CD4-positive, alpha-beta T cell treated with Interleukin-10 for 1 hour (primary cell): ENCODE data around the gene QKI.
"Not testable (repeated sequence)": the region's sequence is repeated elsewhere in the genome, so short reads cannot be mapped to it uniquely, and the experiment has no call there.

ENCODE experiments used
- DNase-seq: peaks from one replicate; pipeline ENCODE4 v3.0.0-alpha.2; 2020

Gene QKI

DNA sequence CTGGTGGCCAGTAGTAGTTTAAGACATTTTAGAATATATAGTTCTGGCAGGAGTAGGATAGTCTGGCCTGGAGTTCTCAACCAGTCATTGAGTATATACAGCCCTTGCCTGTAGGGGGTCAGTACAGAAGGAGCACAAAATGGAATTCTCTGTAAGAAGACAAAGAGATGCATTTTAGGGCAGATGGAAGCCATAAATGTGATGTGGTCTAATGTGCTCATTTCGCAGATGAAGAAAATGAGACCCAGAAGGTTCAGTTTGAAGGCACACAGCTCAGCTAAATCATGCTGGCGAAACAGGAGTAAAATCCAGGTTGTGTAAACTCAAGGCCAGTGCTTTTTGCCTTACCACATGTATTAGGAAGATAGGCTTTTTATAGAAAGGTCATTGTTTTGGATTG lies 29.6 kb downstream of the QKI start:
- DNase-seq: no peak

DNA sequence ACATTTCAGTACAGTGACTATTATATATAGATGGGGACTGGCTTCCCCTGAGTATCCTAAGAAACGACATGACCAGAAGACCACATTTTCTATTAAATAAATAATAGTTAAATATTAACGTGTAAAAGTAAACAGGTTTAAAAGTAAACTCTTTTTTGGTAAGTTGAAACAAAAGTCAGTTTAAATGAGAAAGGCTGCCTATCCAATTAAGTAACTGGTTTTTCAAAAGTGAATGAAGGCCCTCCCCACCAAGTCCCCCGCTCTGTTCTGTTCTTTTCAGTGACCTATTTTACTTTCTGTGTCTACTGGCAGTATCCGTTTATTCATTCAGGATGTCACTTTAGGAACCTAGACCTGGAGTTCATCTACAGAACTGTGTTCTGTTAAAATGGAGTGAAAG lies 32.0 kb downstream of the QKI start:
- no peak for DNase-seq

DNA sequence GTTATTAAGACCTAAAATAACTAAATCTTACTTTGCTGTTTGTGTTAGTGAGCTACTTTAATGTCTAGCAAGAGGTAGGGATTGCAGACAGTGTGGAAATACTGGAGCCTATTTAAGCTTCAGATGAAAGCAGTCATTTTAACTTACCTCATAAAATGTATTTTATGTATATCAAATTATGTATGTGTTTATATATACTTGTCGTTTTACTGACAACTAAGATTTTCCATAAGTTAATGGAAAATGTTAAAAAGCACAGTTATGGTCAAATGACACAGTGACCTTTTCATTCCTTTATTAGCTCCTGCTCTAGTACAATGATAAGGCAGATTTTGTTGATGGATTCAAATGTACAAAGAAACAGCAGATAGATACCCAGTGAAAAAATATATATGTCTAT lies 34.6 kb downstream of the QKI start:
- DNase-seq: no peak

DNA sequence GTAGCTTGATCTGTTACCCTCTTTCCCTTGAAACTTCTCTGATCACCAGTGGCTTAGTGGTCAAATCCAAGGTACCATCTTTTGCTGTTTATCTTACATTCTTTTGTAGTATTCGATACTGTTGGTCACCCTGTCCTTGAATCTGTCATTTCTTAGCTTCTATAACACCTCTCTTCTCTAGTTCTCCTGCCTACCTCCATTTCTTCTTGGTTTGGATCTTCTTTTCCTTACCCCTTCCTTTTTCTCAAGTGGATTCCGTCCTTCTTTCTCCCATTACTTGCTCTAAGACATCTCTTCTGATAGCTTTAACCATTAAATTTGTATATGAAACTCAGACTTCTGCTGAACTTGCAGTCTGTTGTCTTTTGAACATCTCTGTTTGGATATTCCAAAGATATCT lies 39.9 kb downstream of the QKI start:
- DNase-seq: no peak

DNA sequence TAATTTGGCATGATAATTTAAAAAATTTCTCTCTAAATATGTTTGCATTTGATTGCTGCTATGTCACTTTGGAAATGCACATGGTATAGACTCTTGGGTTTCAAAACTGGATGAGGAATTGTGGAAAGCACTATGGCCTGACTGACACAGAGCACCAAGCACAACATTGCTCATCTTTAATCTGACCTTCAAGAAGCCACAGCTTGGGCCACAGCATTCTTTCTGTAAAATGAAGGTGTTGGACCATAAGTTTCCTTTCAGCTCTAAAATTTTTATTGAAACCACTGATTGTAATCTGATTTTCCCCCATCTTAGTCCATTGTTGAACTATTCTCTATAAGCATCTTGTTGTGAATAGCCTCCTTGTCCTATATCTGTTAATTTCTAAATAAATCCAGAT lies 41.0 kb downstream of the QKI start:
- DNase-seq: no peak

DNA sequence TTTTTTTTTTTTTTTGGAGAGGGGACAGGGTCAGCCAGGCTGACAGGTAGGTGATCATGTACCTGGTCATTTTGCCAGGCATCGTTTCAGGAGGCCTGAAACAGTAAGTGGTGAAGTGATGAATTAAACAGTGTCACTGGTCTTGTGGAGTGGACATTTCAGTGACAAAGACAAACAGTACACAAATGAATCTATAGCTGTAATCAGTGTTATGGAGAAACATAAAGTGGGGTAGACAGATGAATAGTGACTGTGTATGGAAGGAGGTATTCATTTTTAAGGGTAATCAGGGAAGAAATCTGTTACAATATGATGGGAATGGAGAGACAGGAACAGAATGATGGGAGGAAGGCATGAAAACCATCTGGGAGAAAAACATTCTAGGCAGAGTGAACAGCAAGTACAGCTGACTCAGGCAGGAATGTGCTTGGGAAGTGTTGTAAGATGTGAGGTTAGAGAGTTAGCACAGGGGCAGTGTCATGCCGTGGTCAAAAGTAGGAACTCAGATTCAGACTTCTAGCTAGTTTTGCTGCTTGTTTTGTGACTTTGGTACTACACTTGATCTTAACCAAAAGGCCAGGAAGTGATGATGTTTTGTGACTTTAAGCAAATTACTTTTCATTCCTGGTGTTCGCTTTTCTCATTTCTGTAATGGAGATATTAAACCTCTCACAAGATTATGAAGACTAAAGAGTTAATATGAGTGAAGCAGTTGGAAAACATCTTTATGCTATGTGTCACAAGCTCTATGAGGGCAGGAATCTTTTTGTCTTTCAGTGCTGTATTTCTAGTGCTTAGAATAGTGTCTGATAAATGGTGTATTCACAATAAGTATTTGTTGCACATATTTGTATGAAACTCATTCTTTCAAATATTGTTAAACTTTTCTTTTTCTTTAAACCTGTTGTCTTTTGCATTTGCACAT lies 43.4 kb downstream of the QKI start:
- DNase-seq: no peak

DNA sequence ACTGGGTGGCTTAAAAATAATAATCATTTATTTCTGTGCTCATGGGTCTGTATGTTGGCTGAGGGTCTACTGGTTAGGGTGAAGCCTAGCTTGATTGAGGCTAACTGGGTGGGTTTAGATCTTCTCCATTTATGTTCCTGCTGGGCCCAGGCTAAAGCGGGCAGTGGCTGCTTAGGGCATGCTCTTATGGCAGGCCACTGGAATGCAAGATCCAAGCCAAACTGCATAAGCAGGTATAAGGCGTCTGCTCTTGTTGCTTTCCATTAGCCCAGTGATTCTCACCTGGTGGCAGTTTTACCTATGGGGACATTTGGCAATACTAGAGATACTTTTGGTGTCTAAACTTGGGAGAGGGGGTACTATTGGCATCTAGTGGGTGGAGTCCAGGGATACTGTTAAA lies 44.5 kb downstream of the QKI start:
- DNase-seq: no peak

DNA sequence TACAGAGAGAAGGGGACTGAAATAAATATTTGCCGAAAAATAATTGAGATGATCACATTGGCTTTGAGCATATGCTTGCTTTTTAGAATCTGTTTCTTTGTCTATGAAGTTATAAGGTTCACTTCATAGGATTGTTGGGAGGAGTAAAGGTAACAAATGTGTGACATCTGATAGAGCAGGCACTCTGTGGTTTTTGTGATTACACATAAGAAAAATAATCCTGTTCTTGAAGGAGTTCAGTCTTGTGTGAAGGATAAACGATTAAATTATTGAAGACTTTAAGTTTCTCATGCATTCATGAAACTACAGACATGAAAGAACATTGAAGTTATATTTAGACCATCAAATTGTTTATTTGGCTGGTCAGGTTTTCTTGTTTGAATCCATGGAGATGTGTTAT lies 45.0 kb downstream of the QKI start:
- peak; percentile 26 for DNase-seq

DNA sequence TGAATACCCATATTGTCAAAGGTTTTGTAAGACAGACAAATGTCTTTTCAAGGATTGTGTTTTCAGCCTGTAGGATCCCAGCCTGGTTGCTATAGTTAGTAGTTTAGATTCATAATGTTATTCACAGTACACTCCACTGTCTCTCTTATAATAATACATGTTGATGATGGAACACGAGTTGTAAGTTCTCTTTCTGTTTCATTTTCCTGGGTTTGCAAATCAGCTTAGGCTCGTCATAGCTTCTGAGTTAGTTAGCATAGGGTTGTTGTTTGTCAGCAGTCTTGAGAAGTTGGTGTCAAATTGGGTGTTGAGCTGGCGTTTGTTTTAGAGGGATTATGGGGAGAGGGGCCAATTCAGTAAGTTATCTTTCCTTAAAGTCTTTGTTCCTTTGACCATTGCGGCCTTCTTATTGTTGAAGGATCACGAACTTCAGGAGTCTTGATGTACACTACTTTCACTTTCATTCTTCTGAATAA lies 45.8 kb downstream of the QKI start:
- peak; percentile 68 for DNase-seq

DNA sequence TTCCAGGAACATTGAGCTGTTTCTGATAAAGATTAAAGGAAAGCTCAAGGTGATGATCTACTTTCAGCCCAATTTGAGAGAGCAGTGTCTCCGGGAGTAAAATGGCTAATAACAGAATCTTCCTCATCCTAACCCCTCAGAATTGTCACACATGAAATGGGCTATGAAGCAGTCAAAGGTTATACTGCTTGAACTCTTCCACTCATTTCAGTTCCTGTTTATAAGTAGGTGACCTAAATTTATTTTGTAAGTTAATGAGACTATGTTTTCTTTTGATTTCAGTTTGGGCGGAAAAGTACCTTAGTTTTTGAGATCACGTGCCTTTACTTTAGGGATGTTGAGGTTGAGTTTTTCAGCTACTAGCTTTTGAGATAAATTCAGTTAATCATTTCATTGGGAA lies 47.2 kb downstream of the QKI start:
- peak; percentile 30 for DNase-seq

DNA sequence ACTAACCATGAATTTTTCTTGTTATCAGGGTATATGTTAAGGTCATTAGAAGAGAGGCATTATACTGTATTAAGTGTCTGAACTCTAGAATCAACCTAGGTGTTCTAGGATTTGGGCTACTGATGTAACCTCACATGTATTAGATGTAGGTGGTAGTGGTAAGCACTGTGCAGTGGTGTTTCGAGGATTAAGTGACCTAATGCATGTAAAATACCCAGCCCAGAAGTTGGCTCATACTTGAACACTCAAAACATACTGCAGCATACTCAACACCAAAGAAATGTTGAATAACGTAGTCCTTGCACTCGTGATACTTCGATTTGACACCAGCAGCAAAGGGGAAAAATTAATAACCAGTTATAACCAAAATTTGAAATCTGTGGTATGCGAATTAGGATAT lies 48.7 kb downstream of the QKI start:
- DNase-seq: no peak

DNA sequence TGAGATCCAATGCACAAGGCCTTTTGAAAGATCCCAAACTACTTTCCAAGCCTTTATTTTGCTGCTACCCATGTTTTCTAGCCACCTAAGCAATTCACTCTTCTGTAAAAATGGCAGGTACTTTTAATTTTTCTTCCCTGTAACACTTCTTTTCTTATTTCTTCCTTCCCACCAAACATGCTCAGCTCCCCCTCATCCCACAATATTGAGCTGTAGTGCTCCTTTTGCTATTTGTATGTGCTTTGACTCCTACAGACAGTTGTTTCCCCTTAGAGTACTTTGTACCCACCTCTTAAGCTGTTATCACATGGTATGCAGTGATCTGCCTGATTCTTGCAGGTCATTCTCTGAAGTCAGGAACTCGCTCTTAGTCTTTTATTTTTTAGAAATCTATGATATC lies 49.3 kb downstream of the QKI start:
- no peak for DNase-seq

DNA sequence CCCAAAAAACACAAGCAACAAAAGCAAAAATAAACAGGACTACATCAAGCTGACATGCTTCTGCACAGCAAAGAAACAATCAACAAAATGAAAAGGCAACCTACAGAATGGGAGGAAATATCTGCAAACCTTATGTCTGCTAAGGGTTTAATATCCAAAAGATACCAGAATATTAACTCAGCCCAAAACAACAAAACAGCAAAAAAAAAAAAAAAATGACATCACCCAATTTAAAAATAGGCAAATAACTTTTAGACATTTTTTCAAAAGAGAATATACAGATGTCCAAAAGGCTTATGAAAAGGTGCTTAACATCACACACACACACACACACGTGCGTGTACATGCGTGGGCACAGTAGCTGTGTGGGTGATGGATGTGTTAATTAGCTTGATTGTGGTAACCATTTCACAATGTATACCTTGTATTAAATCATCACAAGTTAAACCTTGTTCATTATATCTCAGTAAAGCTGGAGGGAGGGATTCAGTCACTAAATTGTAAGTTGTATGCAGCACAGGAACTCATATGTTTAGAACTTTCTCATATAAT lies 52.4 kb downstream of the QKI start:
- no peak for DNase-seq

DNA sequence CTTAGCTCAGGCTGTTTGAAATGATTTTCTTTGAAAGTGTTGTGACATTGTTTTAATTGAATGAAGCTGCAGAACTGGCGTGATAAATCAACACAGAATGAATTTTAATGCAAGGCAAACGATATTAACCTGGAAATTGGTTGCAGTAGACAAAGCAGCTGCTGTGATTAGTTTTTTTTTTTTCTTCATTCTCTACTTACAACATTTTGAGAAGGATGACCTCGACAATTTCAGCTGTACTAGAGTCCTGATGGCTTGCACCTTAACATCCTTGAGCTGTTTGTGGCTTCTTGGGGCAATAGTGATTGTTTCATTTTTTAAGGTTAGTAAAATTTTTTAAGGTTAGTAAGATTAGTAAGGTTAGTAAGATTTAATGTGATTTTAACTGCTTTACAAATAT lies 54.2 kb downstream of the QKI start:
- no peak for DNase-seq

DNA sequence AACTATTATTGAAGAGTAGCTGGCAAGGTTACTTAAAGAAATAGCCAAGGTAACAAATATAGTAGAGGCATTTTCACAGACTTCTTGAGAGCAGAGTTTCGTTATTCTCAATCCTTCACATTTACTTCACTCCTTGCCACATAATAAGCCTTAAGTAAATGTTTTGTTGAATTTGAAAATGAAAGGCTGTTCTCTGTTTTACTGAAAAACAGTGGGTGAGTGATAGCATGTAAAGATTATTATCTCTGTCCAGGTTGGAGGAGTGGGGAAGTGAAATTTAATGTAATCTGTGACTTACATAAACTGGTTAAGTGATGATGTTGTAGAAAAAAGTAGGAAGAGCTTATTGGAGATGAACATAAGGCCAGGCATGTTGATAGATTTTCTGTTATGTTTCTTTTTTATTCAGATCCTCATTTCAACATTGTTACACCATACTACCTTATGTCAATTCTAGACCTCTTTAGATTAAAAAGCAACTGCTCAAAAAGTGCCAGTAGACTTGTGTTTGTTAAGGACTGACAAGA lies 55.0 kb downstream of the QKI start:
- no peak for DNase-seq

DNA sequence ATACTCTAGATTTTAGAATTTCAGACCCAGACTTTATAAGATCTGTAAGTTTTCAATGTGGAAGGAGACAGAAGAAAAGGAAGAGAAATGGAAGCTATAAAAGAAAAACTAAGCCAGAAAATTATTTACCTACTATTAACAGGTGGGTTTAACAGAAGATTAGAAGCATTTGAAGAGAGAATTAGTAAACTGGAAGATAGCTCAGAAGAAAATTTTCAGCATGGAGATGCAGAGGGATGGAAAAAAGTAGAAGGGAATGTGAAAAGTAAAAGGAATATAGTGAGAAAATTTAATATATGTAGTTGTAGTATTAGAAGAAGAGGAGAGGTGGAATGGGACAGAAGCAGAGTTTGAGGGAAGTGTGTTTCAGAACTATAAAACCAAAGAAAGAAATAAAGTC lies 56.1 kb downstream of the QKI start:
- DNase-seq: no peak

DNA sequence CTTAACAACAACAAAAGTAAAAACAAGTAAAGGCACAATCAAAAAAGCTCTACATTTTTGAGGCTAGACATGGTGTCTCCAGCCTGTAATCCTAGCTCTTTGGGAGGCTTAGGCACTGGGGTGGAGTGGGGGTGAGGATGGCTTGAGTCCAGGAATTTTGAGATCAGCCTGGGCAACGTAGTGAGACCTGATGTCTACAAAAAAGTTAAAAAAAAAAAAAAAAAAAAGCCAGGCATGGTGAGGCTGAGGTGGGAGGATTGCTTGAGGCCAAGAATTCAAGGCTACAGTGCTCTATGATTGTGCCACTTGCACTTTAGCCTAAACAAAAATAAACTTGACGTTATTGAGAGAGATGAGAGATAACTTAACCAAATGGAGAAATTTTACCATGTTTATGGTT lies 60.1 kb downstream of the QKI start:
- DNase-seq: no peak

DNA sequence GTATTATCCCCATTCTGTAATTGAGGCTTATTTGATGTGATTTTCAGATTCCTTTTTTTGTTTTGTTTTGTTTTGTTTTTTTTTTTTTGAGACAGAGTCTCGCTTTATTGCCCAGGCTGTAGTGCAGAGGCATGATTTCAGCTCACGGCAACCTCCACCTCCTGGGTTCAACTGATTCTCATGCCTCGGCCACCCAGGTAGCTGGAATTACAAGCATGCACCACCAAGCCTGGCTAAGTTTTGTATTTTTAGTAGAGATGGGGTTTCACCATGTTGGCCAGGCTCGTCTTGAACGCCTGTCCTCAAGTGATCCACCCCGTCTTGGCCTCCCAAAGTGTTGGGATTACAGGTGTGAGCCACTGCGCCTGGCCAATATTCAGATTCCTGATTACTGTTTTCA lies 62.4 kb downstream of the QKI start:
- not testable (repeated sequence) for DNase-seq

DNA sequence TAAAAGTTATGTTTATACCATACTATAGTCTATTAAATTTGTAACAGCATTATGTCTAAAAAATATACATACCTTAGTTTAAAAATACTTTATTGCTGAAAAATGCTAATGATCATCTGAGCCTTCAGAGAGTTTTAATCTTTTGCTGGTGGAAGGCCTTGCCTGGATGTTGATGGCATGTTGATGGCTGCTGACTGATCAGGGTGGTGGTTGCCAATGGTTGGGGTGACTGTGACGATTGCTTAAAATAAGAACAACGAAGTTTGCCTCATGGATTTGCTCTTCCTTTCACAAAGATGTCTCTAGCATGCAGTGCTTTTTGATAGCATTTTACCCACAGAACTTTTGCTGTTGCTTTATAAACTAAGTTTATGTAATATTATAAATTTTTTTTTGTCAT lies 68.6 kb downstream of the QKI start:
- no peak for DNase-seq

DNA sequence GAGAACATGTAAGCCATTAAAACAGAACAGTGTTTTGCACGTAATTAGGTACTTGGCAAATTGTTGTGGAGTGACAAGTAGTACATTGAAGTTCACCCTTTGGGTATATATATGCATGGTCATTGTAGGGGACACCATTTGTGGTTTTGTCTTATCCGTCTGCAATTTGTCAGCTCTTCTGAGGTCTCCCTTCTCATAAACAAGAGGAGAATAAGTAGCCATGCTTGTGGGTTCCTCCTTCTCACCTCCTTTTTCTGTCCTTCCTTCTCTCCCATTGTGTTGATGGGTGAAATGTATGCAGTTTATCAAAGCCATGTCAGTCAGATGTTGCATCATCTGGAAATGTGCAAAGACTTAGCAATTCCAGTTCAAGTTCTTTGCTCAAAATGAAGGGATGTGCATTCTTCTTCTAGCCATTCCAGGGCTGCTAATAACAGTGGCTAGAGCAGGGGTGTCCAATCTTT lies 70.9 kb downstream of the QKI start:
- no peak for DNase-seq

DNA sequence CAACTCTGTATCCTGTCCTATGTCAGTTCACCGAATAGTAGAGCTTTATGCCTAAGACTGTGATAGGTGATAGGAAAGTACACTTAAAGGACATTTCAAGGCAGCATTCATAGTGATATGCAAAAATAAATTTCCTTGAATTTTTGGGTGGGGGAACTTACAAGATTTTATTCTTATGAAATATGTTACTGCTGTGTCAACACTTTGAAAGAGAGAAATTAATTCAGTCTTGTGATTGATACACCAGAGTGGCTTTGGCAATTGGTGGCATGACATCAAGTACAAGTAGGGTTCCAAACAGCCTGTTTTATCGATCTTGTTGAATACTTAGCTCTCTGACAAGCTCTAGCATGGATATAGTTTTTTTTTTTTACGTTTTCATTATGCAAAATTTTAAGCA lies 72.3 kb downstream of the QKI start:
- no peak for DNase-seq

DNA sequence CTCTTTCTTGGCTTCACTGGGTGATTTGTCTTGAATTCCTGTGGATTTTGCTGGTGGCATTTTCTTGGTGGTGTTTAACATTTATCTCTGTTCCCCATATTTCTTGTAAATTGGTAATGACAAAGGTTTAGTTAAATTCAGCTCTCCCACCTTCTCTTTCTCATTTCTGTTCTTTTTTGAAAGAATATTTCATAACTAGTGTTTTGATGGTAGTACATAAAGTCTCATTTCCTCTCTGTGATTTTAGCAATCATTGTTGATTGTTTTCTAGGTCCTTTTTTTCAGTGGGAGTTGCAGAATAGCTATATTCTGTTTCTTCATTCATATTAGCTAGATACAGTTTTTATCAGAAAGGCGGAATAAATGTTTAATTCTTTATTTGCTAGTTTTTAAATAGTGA lies 73.1 kb downstream of the QKI start:
- DNase-seq: no peak

DNA sequence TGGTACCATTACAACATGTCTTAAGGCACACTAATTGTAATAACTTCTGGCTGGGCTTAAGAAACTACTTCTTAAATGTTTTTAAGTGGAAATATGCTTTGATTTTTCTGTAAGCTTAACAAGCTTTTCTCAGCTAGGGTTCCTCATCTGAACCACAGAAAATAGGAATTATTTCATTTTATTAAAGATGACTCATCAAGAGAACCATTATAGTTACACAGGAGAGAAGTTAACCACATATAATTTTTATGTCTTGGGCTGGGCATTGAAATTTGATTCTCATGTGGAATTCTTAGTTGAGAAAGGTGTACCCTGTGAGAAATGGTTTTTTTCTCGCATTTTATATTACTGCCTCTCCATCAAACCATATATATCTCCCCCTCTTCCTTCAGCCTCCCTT lies 75.1 kb downstream of the QKI start:
- DNase-seq: no peak

DNA sequence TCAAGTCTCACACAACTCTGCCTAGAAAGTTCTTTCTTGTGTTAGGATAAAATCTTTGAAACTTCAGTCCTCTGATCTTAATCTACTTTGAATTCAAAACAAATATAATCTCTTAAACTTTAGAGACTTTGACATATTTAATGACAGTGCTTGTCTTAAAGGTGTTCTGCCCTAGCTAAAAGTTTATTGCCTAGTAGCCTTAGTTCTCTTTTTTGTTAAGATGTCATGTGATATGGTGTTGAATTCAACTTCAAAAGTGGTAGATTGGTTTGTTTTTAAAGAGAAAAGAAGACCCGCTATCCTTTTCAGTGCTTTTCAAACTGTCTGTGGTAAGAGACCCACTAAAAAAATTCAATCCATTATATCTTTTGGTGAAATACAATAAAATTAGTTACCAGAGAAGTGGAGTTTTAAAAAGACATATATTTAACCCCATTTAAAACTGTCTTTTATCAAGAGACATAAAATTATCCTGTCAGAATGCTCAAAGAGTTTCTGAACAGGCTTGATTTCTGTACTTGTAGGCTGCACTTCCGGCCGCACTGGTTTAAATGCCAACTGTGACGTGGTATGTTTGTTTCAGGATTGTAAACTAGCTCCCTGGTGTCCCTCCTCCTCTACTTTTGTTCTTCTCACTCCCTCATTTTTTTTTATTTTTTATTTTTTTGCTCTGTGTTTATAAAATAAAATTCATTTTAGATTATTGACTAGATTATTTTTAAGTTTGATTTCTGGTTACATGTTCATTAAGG lies 76.5 kb downstream of the QKI start:
- DNase-seq: peak; percentile 15
